Thyroid gland (tissue), 4 donors: ENCODE data around the gene EXOSC3. TPM values are rescaled to one million over a fixed set of nuclear protein-coding genes. Genes with fewer than 3 reads are reported as not detected.

Source experiments
- DNase-seq, 2 donors: peaks; one replicate each; pipeline ENCODE4 v3.0.0-alpha.2; 2019
- H3K27ac ChIP-seq, 3 donors: fragments of 200-600 bp; sonication (generic); 1 replicate in 2 of 3; 2 replicates in 1 of 3; pipeline ENCODE4 v1.5.1; 2016 to 2019; ENCODE audit warnings: mild to moderate bottlenecking in 1 of 3, moderate library complexity in 1 of 3
- H3K27me3 ChIP-seq: fragments of 200-600 bp; sonication (generic); one replicate; pipeline ENCODE4 v1.5.1; 2019
- H3K36me3 ChIP-seq, 2 donors: fragments of 200-600 bp; sonication (generic); one replicate each; pipeline ENCODE4 v1.5.1; 2016 to 2019
- H3K4me1 ChIP-seq, 2 donors: fragments of 200-600 bp; sonication (generic); one replicate each; pipeline ENCODE4 v1.5.1; 2017 to 2019
- H3K4me3 ChIP-seq, 3 donors: fragments of 200-600 bp; sonication (generic); replicated peaks in 1 of 3; 1 replicate in 2 of 3; 2 replicates in 1 of 3; pipeline ENCODE4 v1.5.1; 2016; ENCODE audit warnings: mild to moderate bottlenecking in 1 of 3
- H3K9me3 ChIP-seq: fragments of 200-600 bp; sonication (generic); one replicate; pipeline ENCODE4 v1.5.1; 2017
- POLR2A ChIP-seq, 2 donors: fragments of 450-650 bp; IDR thresholded peaks; one replicate each; pipeline ENCODE4 v1.6.1; 2017; ENCODE audit warnings: antibody characterized with exemption in 2 of 2, mild to moderate bottlenecking in 2 of 2, moderate library complexity in 1 of 2
- WGBS, 2 donors: methylation state at CpG; one replicate each; pipeline ENCODE4 v1.1.5; 2017; 5-methylcytosine and 5-hydroxymethylcytosine counted together
- intact Hi-C: fragments of 100-400 bp; cut with DNase I; formaldehyde crosslinking; loops from one replicate; pipeline ENCODE4 v1.15.1; 2023
- total RNA-seq, 4 donors: library from RNA; depleted of rRNA; stranded (reverse); fragments of >200 nt; gene quantifications; one replicate each; pipeline ENCODE4 v1.2.3, GENCODE V29; 2016
- TF ChIP-seq, protein P1 (sequence below), 6 experiments: fragments of 200-600 bp in 3 of 6; fragments of 450-650 bp in 3 of 6; sonication (generic) in 3 of 6; IDR thresholded peaks; one replicate each; pipeline ENCODE4 v1.5.1; 2016 to 2019; ENCODE audit warnings: antibody characterized with exemption in 6 of 6, mild to moderate bottlenecking in 2 of 6, inconsistent platforms in 1 of 6, moderate library complexity in 1 of 6

EXOSC3 gene
- total RNA-seq, 4 donors from 2014 or later: 39.9 to 53.1 (median 46.6) TPM

DNA sequence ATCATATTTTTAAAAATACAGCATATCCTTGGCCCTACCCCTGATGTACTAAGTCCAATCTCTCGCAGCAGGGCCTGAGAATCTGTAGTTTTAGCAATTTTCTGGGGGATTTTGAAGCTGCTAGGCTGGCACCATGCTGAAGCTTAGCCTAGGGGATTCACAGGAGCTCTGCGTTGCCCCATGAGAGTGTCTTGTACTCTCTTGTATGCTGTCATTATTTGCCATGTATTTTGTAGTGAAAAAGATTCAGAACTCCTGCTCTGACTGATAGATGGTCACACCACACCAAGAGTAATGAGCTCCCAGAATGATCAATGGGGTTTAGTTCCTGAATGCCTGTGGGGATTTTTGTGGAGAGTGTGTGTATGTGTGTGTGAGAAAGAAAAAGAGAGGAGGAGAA, 51.9 kb downstream of the EXOSC3 start:
- intact Hi-C loops: no loop called here

DNA sequence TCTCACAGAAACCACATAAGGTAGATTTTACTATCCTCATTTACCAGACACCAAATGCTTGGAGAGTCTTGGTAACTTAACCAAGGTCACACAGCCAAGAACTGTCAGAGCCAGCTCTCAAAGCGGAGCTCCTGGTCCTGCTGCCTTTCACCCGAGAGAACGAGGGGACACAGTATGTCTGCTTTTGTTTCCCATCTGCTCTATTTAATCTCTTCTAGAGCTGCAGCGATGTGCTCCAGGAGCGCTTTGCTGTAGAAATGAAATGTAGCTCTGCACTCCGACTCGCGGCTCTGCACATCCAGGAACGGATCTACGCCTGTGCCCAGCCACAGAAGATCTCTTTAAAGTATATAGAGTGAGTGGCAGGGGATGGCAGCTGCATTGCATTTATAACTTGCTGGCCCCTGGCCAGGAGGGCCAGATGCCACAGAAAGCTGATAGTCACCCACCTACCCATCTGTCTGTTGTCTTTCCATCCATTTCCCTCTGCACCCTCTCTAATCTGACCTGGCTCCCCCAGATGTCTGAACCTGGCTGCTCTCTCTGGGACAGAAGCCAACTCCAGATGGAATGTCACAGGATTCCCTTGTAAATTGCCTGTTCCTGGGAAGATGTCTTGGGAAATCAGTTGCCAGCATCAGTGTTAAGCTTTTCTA, 52.6 kb downstream of the EXOSC3 start:
- Histone ChIP-seq H3K27ac (no peak overlapping the region), H3K36me3 (no peaks in the 10 kb centered on the region), H3K4me3 (no peak overlapping the region), H3K27me3 (no peaks in the 10 kb centered on the region), H3K4me1 (peaks cover 0 to 3% of the 10 kb centered on the region in 2 donors), H3K9me3 (no peaks in the 10 kb centered on the region)
- DNase-seq: no peak
- intact Hi-C loops: no loop called here
- TF ChIP-seq, protein P1, sequence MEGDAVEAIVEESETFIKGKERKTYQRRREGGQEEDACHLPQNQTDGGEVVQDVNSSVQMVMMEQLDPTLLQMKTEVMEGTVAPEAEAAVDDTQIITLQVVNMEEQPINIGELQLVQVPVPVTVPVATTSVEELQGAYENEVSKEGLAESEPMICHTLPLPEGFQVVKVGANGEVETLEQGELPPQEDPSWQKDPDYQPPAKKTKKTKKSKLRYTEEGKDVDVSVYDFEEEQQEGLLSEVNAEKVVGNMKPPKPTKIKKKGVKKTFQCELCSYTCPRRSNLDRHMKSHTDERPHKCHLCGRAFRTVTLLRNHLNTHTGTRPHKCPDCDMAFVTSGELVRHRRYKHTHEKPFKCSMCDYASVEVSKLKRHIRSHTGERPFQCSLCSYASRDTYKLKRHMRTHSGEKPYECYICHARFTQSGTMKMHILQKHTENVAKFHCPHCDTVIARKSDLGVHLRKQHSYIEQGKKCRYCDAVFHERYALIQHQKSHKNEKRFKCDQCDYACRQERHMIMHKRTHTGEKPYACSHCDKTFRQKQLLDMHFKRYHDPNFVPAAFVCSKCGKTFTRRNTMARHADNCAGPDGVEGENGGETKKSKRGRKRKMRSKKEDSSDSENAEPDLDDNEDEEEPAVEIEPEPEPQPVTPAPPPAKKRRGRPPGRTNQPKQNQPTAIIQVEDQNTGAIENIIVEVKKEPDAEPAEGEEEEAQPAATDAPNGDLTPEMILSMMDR (IDR thresholded peaks at IDR 0.05): no peak
- no peak for TF ChIP-seq POLR2A (IDR thresholded peaks at IDR 0.05)
- 79 to 90% methylated on average over 10 of the region's 10 CpGs for WGBS, 2 donors

More for the DNA sequence above, 51.9 kb downstream of the EXOSC3 start:
- no peak overlapping the region for H3K4me3 ChIP-seq
- H3K9me3 ChIP-seq: no peaks in the 10 kb centered on the region
- DNase-seq: no peak
- WGBS, 2 donors: 77 to 89% methylated on average over 1 to 2 of the region's 2 CpGs
- H3K4me1 ChIP-seq: no peaks in the 10 kb centered on the region
- TF ChIP-seq POLR2A (IDR thresholded peaks at IDR 0.05): no peak
- TF ChIP-seq, protein P1 (IDR thresholded peaks at IDR 0.05): no peak
- H3K36me3 ChIP-seq: no peaks in the 10 kb centered on the region
- no peak overlapping the region for H3K27ac ChIP-seq
- no peaks in the 10 kb centered on the region for H3K27me3 ChIP-seq

DNA sequence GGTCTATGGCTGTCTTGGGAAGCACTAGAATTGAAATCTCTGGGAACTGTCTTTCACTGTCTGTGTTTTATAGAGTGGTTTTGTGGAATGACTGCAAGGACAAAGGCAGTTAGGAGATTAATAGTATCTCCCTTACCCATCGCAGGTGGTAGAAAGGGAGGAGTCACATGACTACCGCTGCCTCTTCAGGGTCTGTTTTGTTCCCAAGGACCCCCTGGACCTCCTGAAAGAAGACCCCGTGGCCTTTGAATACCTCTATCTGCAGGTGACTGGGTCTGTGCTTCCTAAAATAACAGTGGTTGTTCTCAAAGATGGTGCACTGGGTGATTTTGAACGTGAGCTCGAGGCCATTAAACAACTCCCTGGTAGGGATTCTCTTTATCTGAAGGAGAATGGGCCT, 54.0 kb downstream of the EXOSC3 start:
- DNase-seq: no peak
- Histone ChIP-seq H3K4me1 (peaks cover 0 to 5% of the 10 kb centered on the region in 2 donors), H3K36me3 (no peaks in the 10 kb centered on the region), H3K4me3 (no peak overlapping the region), H3K27ac (no peak overlapping the region), H3K9me3 (no peaks in the 10 kb centered on the region), H3K27me3 (no peaks in the 10 kb centered on the region)
- intact Hi-C loops: no loop called here
- TF ChIP-seq, protein P1 (IDR thresholded peaks at IDR 0.05): no peak
- no peak for TF ChIP-seq POLR2A (IDR thresholded peaks at IDR 0.05)
- WGBS, 2 donors: 51 to 58% methylated on average over 5 of the region's 5 CpGs

DNA sequence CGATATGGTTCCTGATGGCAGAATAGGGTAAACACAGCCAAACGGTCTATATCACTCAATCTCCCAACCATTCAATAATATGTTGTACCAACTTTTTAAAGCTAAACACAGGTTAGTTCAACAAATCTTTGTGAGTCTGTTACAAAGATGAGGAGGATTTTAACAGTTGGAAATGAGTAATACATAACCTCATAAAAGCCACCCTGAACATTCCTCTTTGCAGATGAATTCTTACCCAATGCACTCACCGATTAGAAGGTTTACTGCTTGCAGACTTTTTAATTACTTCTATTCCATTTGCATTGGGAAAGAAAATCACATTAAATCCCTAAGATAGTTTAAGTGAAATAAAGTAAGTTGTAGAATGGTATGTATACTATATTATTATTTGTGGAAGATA, 54.6 kb downstream of the EXOSC3 start:
- Histone ChIP-seq H3K27me3 (no peaks in the 10 kb centered on the region), H3K9me3 (no peaks in the 10 kb centered on the region), H3K27ac (no peak overlapping the region), H3K4me3 (no peak overlapping the region), H3K36me3 (no peaks in the 10 kb centered on the region), H3K4me1 (peaks cover 0 to 5% of the 10 kb centered on the region in 2 donors)
- DNase-seq: no peak
- TF ChIP-seq, protein P1 (IDR thresholded peaks at IDR 0.05): no peak
- no peak for TF ChIP-seq POLR2A (IDR thresholded peaks at IDR 0.05)
- 86% methylated on average over 3 of the region's 3 CpGs for WGBS, 2 donors
- intact Hi-C loops: no loop called here

Other genes with a start within 250 kb of the EXOSC3 start
- gene FBXO10, start 208.7 kb downstream of the EXOSC3 start, total RNA-seq: 10 to 100 TPM in 2 of 4 donors, 1 to 10 TPM in 2; 6.6 to 17.5 (median 12.2) TPM
- 100 to 1,000 TPM in 2 of 4 donors, 10 to 100 TPM in 2; 56.7 to 110 (median 85.0) TPM for gene TOMM5, start 192.5 kb downstream of the EXOSC3 start, total RNA-seq
- under 1 TPM in 3 of 4 donors, not detected in 1; 0.13 to 0.49 (median 0.22) TPM for gene FRMPD1, start 134.1 kb downstream of the EXOSC3 start, total RNA-seq
- 10 to 100 TPM in 1 of 4 donors, 1 to 10 TPM in 3; 3.5 to 11.3 (median 7.1) TPM for gene TRMT10B, start 31.3 kb downstream of the EXOSC3 start, total RNA-seq
- 10 to 100 TPM; 25.1 to 56.5 (median 41.1) TPM for gene DCAF10, start 15.7 kb upstream of the EXOSC3 start, total RNA-seq
- gene SLC25A51, start 119.1 kb upstream of the EXOSC3 start, total RNA-seq: 10 to 100 TPM; 28.9 to 34.6 (median 31.6) TPM